Nucleus accumbens (tissue), 56 donors: ENCODE data around the gene ANO2.

Experiments used
- DNase-seq, 56 donors: peaks; one replicate each; lab custom pipeline; 2025; lab: John Stamatoyannopoulos, UW

ANO2 gene

GRCh38 chr12:5945071-5946008 lies at the start of gene ANO2:
Gene ANO2 (minus strand): TSS chr12:5945259. CDS start chr12:5945217, 42 bp downstream.
- DNase-seq = peak in 1 of 56 donors; percentile 23

- no peak for DNase-seq
Observed at GRCh38 chr12:5989621-5990020, 44.6 kb upstream of the ANO2 start.

GRCh38 chr12:5988659-5989116 lies 43.6 kb upstream of the ANO2 start:
- DNase-seq = peak in 52 of 56 donors; percentile 8 to 81 (median 47)

GRCh38 chr12:5988088-5988487 lies 43.0 kb upstream of the ANO2 start:
- no peak for DNase-seq

GRCh38 chr12:5987573-5987972 lies 42.5 kb upstream of the ANO2 start:
- no peak for DNase-seq

GRCh38 chr12:5985471-5985870 lies 40.4 kb upstream of the ANO2 start:
- DNase-seq = no peak

GRCh38 chr12:5984873-5985272 lies 39.8 kb upstream of the ANO2 start:
- DNase-seq = no peak

GRCh38 chr12:5982106-5982505 lies 37.0 kb upstream of the ANO2 start:
- no peak for DNase-seq

GRCh38 chr12:5977556-5977955 lies 32.5 kb upstream of the ANO2 start:
- DNase-seq = no peak

- DNase-seq = no peak
Observed at GRCh38 chr12:5976711-5977110, 31.7 kb upstream of the ANO2 start.

GRCh38 chr12:5976196-5976595 lies 31.1 kb upstream of the ANO2 start:
- DNase-seq = no peak

GRCh38 chr12:5973461-5974115 lies 28.5 kb upstream of the ANO2 start:
- DNase-seq = no peak

- no peak for DNase-seq
Observed at GRCh38 chr12:5972387-5972786, 27.3 kb upstream of the ANO2 start.

- DNase-seq = no peak
Observed at GRCh38 chr12:5971194-5971850, 26.3 kb upstream of the ANO2 start.

GRCh38 chr12:5969974-5970690 lies 25.1 kb upstream of the ANO2 start:
- no peak for DNase-seq

GRCh38 chr12:5969156-5969973 lies 24.3 kb upstream of the ANO2 start:
- no peak for DNase-seq

GRCh38 chr12:5967645-5968415 lies 22.8 kb upstream of the ANO2 start:
- no peak for DNase-seq

GRCh38 chr12:5966486-5967095 lies 21.5 kb upstream of the ANO2 start:
- no peak for DNase-seq
